T47D (cell line): ENCODE measurements around the gene AGAP1.

Source experiments
- DNase-seq, 2 experiments: peaks; one replicate each; pipeline versions ENCODE4 v3.0.0 to v3.0.0-alpha.2; 2011 to 2012; ENCODE audit warnings: low read depth in 1 of 2, low spot score in 1 of 2
- JUND ChIP-seq: IDR thresholded peaks from 2 replicates; pipeline ENCODE4 v1.6.1; 2012; ENCODE audit warnings: low read depth
- in situ Hi-C: cut with HindIII; loops from 2 replicates; pipeline ENCODE4 v1.10.0; 2016; ENCODE audit warnings: low sequenced_read_pairs, low pct_unique_long_range_greater_than_20kb

AGAP1 gene

GRCh38 chr2:235493775-235494715 lies at the start of gene AGAP1:
AGAP1 (plus strand) TSS chr2:235494043.
- in situ Hi-C loops, result no loop called here
- TF ChIP-seq JUND, result no peak
- peak; percentile 73 to 92 for DNase-seq

- TF ChIP-seq JUND, result no peak
- peak in 1 of 2 experiments; percentile 72 for DNase-seq
- in situ Hi-C loops, result no loop called here
These were observed 49.7 kb upstream of the AGAP1 start for GRCh38 chr2:235444101-235444597.

GRCh38 chr2:235445116-235445515 lies 48.7 kb upstream of the AGAP1 start:
- TF ChIP-seq JUND, result no peak
- DNase-seq, result no peak
- in situ Hi-C loops, result no loop called here

DNA sequence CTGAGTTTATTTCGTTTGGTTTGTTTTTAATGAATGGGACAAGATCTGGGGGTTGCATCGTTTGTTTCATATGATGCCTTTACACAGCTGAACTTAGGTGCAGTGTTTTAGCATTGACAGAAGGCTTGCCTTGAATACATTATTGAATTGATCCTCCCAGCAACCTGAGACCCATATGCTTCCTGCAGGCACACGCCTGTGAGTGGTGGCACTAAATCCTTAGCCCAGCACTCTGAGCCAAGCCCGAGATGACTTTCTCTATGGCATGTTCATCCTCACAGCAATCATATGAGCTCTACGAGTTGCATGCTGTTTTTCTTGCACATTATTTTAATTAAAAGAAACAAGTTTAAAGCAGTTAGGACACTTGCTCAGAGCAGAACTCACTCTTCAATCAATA lies 47.8 kb upstream of the AGAP1 start:
- no peak for TF ChIP-seq JUND
- in situ Hi-C loops, result no loop called here
- DNase-seq, result no peak

DNA sequence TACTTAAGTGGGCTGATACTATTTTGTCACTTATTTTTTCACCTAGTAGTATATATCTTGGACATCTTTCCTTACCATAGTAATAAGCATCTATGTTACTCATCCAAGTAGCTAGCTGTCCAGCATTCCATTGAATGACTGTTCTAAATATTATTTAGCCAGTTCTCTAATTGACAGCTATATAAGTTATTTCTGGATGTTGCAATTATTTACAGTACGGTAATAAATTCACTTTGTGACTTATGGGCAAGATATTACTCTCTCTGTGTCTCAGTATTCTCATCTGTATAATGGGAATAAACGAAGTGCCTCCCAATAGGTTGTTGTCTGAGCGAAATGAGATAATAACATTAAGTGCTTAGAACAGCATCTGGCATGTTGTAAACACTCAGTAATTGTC lies 46.6 kb upstream of the AGAP1 start:
- in situ Hi-C loops, result no loop called here
- DNase-seq, result no peak
- TF ChIP-seq JUND, result no peak

GRCh38 chr2:235449568-235449967 lies 44.3 kb upstream of the AGAP1 start:
- TF ChIP-seq JUND, result no peak
- in situ Hi-C loops, result no loop called here

DNA sequence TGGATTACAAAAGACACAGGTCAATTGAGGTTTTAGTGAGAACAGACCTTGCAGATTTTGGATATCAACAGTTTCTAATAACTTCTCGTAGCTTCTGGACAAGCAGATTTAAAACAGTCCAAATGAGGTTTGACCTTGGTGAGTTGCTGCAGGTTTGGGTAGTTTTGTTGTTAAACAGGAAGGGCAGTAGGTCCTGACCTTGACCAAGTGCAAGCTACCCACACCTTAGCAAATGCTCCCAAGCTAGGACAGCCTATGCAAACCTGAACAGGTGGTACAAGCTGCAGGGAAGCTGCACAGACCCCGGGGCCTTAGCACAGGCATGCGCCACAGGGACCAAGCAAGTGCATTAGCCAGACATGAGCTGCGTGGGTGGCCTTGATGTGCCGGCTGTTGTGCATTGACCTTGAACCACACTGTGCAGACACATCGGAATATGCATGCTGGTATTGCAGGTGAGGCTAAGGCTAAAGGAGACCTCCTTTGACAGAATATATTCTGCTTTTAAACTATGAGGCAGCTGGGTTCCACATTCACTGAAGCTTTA lies 40.2 kb upstream of the AGAP1 start:
- no peak for DNase-seq
- no peak for TF ChIP-seq JUND
- in situ Hi-C loops, result no loop called here

More at GRCh38 chr2:235449568-235449967, 44.3 kb upstream of the AGAP1 start:
- DNase-seq, result no peak

DNA sequence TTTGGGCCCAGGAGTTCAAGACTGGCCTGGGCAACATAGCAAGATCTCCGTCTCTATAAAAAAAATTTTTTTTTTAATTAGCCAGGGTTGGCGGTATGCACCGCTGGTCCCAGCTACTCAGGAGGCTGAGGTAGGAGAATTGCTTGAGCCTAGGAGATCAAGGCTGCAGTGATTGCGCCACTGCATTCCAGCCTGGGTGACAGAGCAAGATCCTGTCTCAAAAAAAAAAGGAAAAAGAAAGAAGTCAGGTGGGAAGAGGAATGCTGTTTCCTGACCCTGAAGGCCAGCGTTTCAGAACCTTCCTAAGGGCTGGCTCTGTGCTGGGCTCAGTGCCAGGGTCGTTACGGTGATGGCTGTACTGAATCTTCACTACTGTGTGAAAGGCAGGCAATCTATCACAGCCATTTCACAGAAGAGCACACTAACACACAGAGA lies 35.0 kb upstream of the AGAP1 start:
- TF ChIP-seq JUND, result no peak
- in situ Hi-C loops, result no loop called here
- peak in 1 of 2 experiments; percentile 60 for DNase-seq

DNA sequence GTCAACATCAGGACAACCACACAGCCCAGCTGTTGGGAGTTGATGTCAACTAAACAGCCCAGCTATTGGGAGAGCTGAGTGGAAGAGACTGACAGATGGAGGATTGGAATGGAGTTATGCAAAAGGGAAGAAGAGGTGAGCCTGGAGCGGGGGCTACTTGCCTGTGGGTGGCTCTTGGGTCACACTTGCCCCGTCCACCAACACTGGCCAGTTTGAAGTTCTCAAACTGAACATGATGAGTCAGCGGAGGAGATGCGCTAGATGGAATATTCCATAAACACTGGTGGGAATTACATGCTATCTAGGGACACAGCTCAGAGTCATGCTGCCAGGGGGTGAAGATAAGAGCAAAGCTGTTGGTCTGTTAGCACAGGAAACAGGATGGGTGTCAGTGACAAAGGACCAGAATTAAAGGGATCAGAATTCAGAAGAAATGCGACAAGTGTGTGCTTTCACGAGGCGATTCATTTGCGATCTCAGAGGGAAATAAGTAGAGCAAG lies 33.2 kb upstream of the AGAP1 start:
- no peak for TF ChIP-seq JUND
- DNase-seq, result no peak
- in situ Hi-C loops, result no loop called here

GRCh38 chr2:235461763-235462414 lies 32.0 kb upstream of the AGAP1 start:
- in situ Hi-C loops, result no loop called here
- DNase-seq, result no peak
- no peak for TF ChIP-seq JUND

- in situ Hi-C loops, result no loop called here
- TF ChIP-seq JUND, result no peak
- DNase-seq, result no peak
These were observed 31.4 kb upstream of the AGAP1 start for GRCh38 chr2:235462415-235462790.

GRCh38 chr2:235463893-235464292 lies 29.9 kb upstream of the AGAP1 start:
- in situ Hi-C loops, result no loop called here
- no peak for DNase-seq
- TF ChIP-seq JUND, result no peak
